HFF-Myc (cell line): ENCODE measurements around the gene ZRANB1.
A peak's percentile ranks its signal among the peaks of the same experiment; 100 is the strongest.
"Not testable (repeated sequence)": the region's sequence is repeated elsewhere in the genome, so short reads cannot be mapped to it uniquely, and the experiment has no call there.

ENCODE experiments used
- DNase-seq: peaks from one replicate; pipeline ENCODE4 v3.0.0-alpha.2; 2011; ENCODE audit warnings: low read depth; ENCODE audit errors: extremely low read depth
- H3K4me3 ChIP-seq: replicated peaks from 2 replicates; pipeline ENCODE4 v1.5.1; 2011; ENCODE audit warnings: low read depth, mild to moderate bottlenecking, control low read depth, low read length
- CTCF ChIP-seq: IDR thresholded peaks from 2 replicates; pipeline ENCODE4 v1.5.1; 2012; ENCODE audit warnings: mild to moderate bottlenecking, low read depth, low read length, control low read depth; ENCODE audit errors: missing control alignments

ZRANB1 gene

GRCh38 chr10:124913167-124913566, 28.8 kb upstream of the ZRANB1 start:
- DNase-seq: no peak
- TF ChIP-seq CTCF: no peak
- H3K4me3 ChIP-seq: no peak overlapping the region

- H3K4me3 ChIP-seq, DNase-seq: not testable (repeated sequence)
Measured at GRCh38 chr10:124914398-124914797, 27.5 kb upstream of the ZRANB1 start.

GRCh38 chr10:124916098-124916584, 25.8 kb upstream of the ZRANB1 start:
- no peak for TF ChIP-seq CTCF
- DNase-seq: no peak
- peak overlapping the region; percentile 59 for H3K4me3 ChIP-seq

GRCh38 chr10:124916585-124917427, 25.1 kb upstream of the ZRANB1 start:
- DNase-seq: peak; percentile 71

GRCh38 chr10:124917428-124918190, 24.3 kb upstream of the ZRANB1 start:
- no peak for TF ChIP-seq CTCF
- peak overlapping the region; percentile 59 for H3K4me3 ChIP-seq
- no peak for DNase-seq

More at GRCh38 chr10:124916585-124917427, 25.1 kb upstream of the ZRANB1 start:
- peak overlapping the region; percentile 59 for H3K4me3 ChIP-seq
- no peak for TF ChIP-seq CTCF

GRCh38 chr10:124918191-124918830, 23.6 kb upstream of the ZRANB1 start:
- TF ChIP-seq CTCF: no peak
- H3K4me3 ChIP-seq: peak overlapping the region; percentile 59
- DNase-seq: no peak
